ENCODE measurements around the gene DSP. TPM values are rescaled to one million over a fixed set of nuclear protein-coding genes. Genes with fewer than 3 reads are reported as not detected.

The DSP gene
- total and polyA plus RNA-seq, 2 of the 13 experiments (the other 11 are each of a cell fraction or from before 2014, with no cell fraction given), result 89.8 to 117 TPM

GRCh38 chr6:7541175-7542064, at the start of gene DSP (continued):
- TF ChIP-seq ATRX (CRISPR knock-in tag; IDR thresholded peaks at IDR 0.05; ENCODE audit: borderline replicate concordance) (no peak), ZIK1 (CRISPR knock-in tag; IDR thresholded peaks at IDR 0.05; ENCODE audit: borderline replicate concordance, low read depth) (no peak; the same call in 1 of the 2 replicates), DPF2 (CRISPR knock-in tag; IDR thresholded peaks at IDR 0.05; ENCODE audit: borderline replicate concordance, low read depth) (no peak), CEBPG (CRISPR knock-in tag; IDR thresholded peaks at IDR 0.05) (peak; percentile 29; the same call in 1 of the 2 replicates), PHB2 (IDR thresholded peaks at IDR 0.05; ENCODE audit: partially characterized antibody) (no peak), ZNF570 (CRISPR knock-in tag; IDR thresholded peaks at IDR 0.05; ENCODE audit: borderline replicate concordance) (no peak), ZBTB14 (CRISPR knock-in tag; IDR thresholded peaks at IDR 0.05) (peak; percentile 42), ZFYVE20 (CRISPR knock-in tag; IDR thresholded peaks at IDR 0.05; ENCODE audit: borderline replicate concordance, low read depth) (0 out of 2 replicates have a peak, but pooled peaks have one; percentile 16), SKI (IDR thresholded peaks at IDR 0.05; ENCODE audit: partially characterized antibody) (peak; percentile 86), FOSL1 (CRISPR knock-in tag; IDR thresholded peaks at IDR 0.05; ENCODE audit: borderline replicate concordance) (0 out of 2 replicates have a peak, but pooled peaks have one; percentile 12), HNRNPL (IDR thresholded peaks at IDR 0.05; ENCODE audit: low read depth, low read length) (no peak), SRSF1 (optimal IDR thresholded peaks at IDR 0.05; ENCODE audit: low read depth, low read length) (peak; percentile 93), NONO (IDR thresholded peaks at IDR 0.05) (no peak), NONO (CRISPR knock-in tag; conservative IDR thresholded peaks at IDR 0.05) (peak; percentile 59), CREB3 (CRISPR knock-in tag; IDR thresholded peaks at IDR 0.05) (peak; percentile 43; the same call in 1 of the 2 replicates), NR1H2 (CRISPR knock-in tag; IDR thresholded peaks at IDR 0.05; ENCODE audit: borderline replicate concordance, low read depth) (no peak; the same call in 1 of the 2 replicates), ZNF672 (CRISPR knock-in tag; IDR thresholded peaks at IDR 0.05) (peak; percentile 36), ZNF12 (CRISPR knock-in tag; IDR thresholded peaks at IDR 0.05) (peak; percentile 61; the same call in 1 of the 2 replicates), NR2F2 (IDR thresholded peaks at IDR 0.05; ENCODE audit: borderline replicate concordance, low read depth) (peak; percentile 71), ZFP1 (CRISPR knock-in tag; IDR thresholded peaks at IDR 0.05) (no peak; the same call in none of the 2 replicates)
- TF ChIP-seq, protein P1, sequence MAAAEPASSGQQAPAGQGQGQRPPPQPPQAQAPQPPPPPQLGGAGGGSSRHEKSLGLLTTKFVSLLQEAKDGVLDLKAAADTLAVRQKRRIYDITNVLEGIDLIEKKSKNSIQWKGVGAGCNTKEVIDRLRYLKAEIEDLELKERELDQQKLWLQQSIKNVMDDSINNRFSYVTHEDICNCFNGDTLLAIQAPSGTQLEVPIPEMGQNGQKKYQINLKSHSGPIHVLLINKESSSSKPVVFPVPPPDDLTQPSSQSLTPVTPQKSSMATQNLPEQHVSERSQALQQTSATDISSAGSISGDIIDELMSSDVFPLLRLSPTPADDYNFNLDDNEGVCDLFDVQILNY (CRISPR knock-in tag; conservative IDR thresholded peaks at IDR 0.05), result 0 out of 2 replicates have a peak, but pooled peaks have one; percentile 54
- TF ChIP-seq, protein P2, sequence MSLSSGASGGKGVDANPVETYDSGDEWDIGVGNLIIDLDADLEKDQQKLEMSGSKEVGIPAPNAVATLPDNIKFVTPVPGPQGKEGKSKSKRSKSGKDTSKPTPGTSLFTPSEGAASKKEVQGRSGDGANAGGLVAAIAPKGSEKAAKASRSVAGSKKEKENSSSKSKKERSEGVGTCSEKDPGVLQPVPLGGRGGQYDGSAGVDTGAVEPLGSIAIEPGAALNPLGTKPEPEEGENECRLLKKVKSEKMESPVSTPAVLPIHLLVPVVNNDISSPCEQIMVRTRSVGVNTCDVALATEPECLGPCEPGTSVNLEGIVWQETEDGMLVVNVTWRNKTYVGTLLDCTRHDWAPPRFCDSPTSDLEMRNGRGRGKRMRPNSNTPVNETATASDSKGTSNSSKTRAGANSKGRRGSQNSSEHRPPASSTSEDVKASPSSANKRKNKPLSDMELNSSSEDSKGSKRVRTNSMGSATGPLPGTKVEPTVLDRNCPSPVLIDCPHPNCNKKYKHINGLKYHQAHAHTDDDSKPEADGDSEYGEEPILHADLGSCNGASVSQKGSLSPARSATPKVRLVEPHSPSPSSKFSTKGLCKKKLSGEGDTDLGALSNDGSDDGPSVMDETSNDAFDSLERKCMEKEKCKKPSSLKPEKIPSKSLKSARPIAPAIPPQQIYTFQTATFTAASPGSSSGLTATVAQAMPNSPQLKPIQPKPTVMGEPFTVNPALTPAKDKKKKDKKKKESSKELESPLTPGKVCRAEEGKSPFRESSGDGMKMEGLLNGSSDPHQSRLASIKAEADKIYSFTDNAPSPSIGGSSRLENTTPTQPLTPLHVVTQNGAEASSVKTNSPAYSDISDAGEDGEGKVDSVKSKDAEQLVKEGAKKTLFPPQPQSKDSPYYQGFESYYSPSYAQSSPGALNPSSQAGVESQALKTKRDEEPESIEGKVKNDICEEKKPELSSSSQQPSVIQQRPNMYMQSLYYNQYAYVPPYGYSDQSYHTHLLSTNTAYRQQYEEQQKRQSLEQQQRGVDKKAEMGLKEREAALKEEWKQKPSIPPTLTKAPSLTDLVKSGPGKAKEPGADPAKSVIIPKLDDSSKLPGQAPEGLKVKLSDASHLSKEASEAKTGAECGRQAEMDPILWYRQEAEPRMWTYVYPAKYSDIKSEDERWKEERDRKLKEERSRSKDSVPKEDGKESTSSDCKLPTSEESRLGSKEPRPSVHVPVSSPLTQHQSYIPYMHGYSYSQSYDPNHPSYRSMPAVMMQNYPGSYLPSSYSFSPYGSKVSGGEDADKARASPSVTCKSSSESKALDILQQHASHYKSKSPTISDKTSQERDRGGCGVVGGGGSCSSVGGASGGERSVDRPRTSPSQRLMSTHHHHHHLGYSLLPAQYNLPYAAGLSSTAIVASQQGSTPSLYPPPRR (CRISPR knock-in tag; IDR thresholded peaks at IDR 0.05; ENCODE audit: borderline replicate concordance), result peak; percentile 93
